ENCODE measurements around the gene MSI2. TPM values are rescaled to one million over a fixed set of nuclear protein-coding genes. Genes with fewer than 3 reads are reported as not detected.
A peak's percentile ranks its signal among the peaks of the same experiment; 100 is the strongest.

The MSI2 gene
- 169 and 170 TPM in 2 replicates for total RNA-seq (2014; rRNA removed; shearing (Covaris generic); ENCODE audit: low replicate concordance)

GRCh38 chr17:57255776-57256681, at the start of gene MSI2:
MSI2 (plus strand) TSS chr17:57256523; CDS start chr17:57256743, 220 bp downstream.
- Histone ChIP-seq H3K27me3 (ENCODE audit: low read length) (no peaks in the 10 kb centered on the region), H3K9me2 (replicated peaks; ENCODE audit: insufficient read depth, low read length) (no peaks in the 10 kb centered on the region), H3K4me2 (ENCODE audit: low read depth, low read length, poor library complexity, severe bottlenecking) (peak within 1 kb of the TSS; percentile 95), H3K79me2 (ENCODE audit: low read length) (peaks cover 42% of the 10 kb centered on the region), H3K4me3 (ENCODE audit: low read length) (peak within 1 kb of the TSS; percentile 75), H3K36me3 (ENCODE audit: insufficient read depth, low read length) (peaks cover 25% of the 10 kb centered on the region), H3K9me3 (ENCODE audit: low read length) (peaks cover 3% of the 10 kb centered on the region; the same call in 1 of the 2 replicates), H2AFZ (ENCODE audit: low read length) (peak within 1 kb of the TSS; percentile 92; the same call in 1 of the 2 replicates), H4K20me1 (ENCODE audit: insufficient read depth, low read depth, low read length) (no peaks in the 10 kb centered on the region), H3K4me1 (ENCODE audit: low read length) (peaks cover 39% of the 10 kb centered on the region), H3K9ac (ENCODE audit: low read length) (peak within 1 kb of the TSS; percentile 91), H3K27ac (ENCODE audit: low read length) (peak within 1 kb of the TSS; percentile 92)
- DNase-seq, result peak; percentile 98

GRCh38 chr17:57206928-57207327, 49.4 kb upstream of the MSI2 start:
- Histone ChIP-seq H3K9me2 (replicated peaks; ENCODE audit: insufficient read depth, low read length) (no peaks in the 10 kb centered on the region), H3K4me3 (ENCODE audit: low read length) (no peak overlapping the region), H3K4me1 (ENCODE audit: low read length) (no peaks in the 10 kb centered on the region), H3K9me3 (ENCODE audit: low read length) (peaks cover 18% of the 10 kb centered on the region), H3K27me3 (ENCODE audit: low read length) (peaks cover 7% of the 10 kb centered on the region; the same call in 1 of the 2 replicates), H3K27ac (ENCODE audit: low read length) (no peak overlapping the region), H3K4me2 (ENCODE audit: low read depth, low read length, poor library complexity, severe bottlenecking) (no peak overlapping the region), H3K79me2 (ENCODE audit: low read length) (no peaks in the 10 kb centered on the region), H3K36me3 (ENCODE audit: insufficient read depth, low read length) (no peaks in the 10 kb centered on the region), H4K20me1 (ENCODE audit: insufficient read depth, low read depth, low read length) (no peaks in the 10 kb centered on the region), H2AFZ (ENCODE audit: low read length) (no peak overlapping the region), H3K9ac (ENCODE audit: low read length) (no peak overlapping the region)
- no peak for DNase-seq

GRCh38 chr17:57207396-57207795, 48.9 kb upstream of the MSI2 start:
- H3K4me3 ChIP-seq (ENCODE audit: low read length), result no peak overlapping the region
- no peak overlapping the region for H2AFZ ChIP-seq (ENCODE audit: low read length)
- H3K9ac ChIP-seq (ENCODE audit: low read length), result no peak overlapping the region
- H3K27ac ChIP-seq (ENCODE audit: low read length), result no peak overlapping the region
- DNase-seq, result no peak
- peaks cover 7% of the 10 kb centered on the region; the same call in 1 of the 2 replicates for H3K27me3 ChIP-seq (ENCODE audit: low read length)
- no peaks in the 10 kb centered on the region for H3K79me2 ChIP-seq (ENCODE audit: low read length)
- no peaks in the 10 kb centered on the region for H3K4me1 ChIP-seq (ENCODE audit: low read length)
- H3K4me2 ChIP-seq (ENCODE audit: low read depth, low read length, poor library complexity, severe bottlenecking), result no peak overlapping the region
- no peaks in the 10 kb centered on the region for H4K20me1 ChIP-seq (ENCODE audit: insufficient read depth, low read depth, low read length)
- H3K9me3 ChIP-seq (ENCODE audit: low read length), result peaks cover 18% of the 10 kb centered on the region
- H3K9me2 ChIP-seq (replicated peaks; ENCODE audit: insufficient read depth, low read length), result no peaks in the 10 kb centered on the region
- H3K36me3 ChIP-seq (ENCODE audit: insufficient read depth, low read length), result no peaks in the 10 kb centered on the region

- no peaks in the 10 kb centered on the region for H3K79me2 ChIP-seq (ENCODE audit: low read length)
- no peak for DNase-seq
- H3K36me3 ChIP-seq (ENCODE audit: insufficient read depth, low read length), result no peaks in the 10 kb centered on the region
- peaks cover 7% of the 10 kb centered on the region; the same call in 1 of the 2 replicates for H3K27me3 ChIP-seq (ENCODE audit: low read length)
- H3K9ac ChIP-seq (ENCODE audit: low read length), result no peak overlapping the region
- no peak overlapping the region for H3K4me3 ChIP-seq (ENCODE audit: low read length)
- no peak overlapping the region for H3K27ac ChIP-seq (ENCODE audit: low read length)
- no peak overlapping the region for H2AFZ ChIP-seq (ENCODE audit: low read length)
- H3K4me2 ChIP-seq (ENCODE audit: low read depth, low read length, poor library complexity, severe bottlenecking), result no peak overlapping the region
- no peaks in the 10 kb centered on the region for H3K9me2 ChIP-seq (replicated peaks; ENCODE audit: insufficient read depth, low read length)
- H4K20me1 ChIP-seq (ENCODE audit: insufficient read depth, low read depth, low read length), result no peaks in the 10 kb centered on the region
- H3K4me1 ChIP-seq (ENCODE audit: low read length), result no peaks in the 10 kb centered on the region
- peaks cover 18% of the 10 kb centered on the region for H3K9me3 ChIP-seq (ENCODE audit: low read length)
Observed at GRCh38 chr17:57210224-57210553, 46.1 kb upstream of the MSI2 start.

GRCh38 chr17:57210972-57211411, 45.3 kb upstream of the MSI2 start:
- Histone ChIP-seq H3K9me3 (ENCODE audit: low read length) (peaks cover 18% of the 10 kb centered on the region), H2AFZ (ENCODE audit: low read length) (no peak overlapping the region), H3K4me3 (ENCODE audit: low read length) (no peak overlapping the region), H3K4me2 (ENCODE audit: low read depth, low read length, poor library complexity, severe bottlenecking) (no peak overlapping the region), H3K9ac (ENCODE audit: low read length) (no peak overlapping the region), H4K20me1 (ENCODE audit: insufficient read depth, low read depth, low read length) (no peaks in the 10 kb centered on the region), H3K36me3 (ENCODE audit: insufficient read depth, low read length) (no peaks in the 10 kb centered on the region), H3K27me3 (ENCODE audit: low read length) (peaks cover 7% of the 10 kb centered on the region; the same call in 1 of the 2 replicates), H3K27ac (ENCODE audit: low read length) (no peak overlapping the region), H3K79me2 (ENCODE audit: low read length) (no peaks in the 10 kb centered on the region), H3K4me1 (ENCODE audit: low read length) (no peaks in the 10 kb centered on the region), H3K9me2 (replicated peaks; ENCODE audit: insufficient read depth, low read length) (no peaks in the 10 kb centered on the region)
- DNase-seq, result no peak

GRCh38 chr17:57211543-57211942, 44.8 kb upstream of the MSI2 start:
- H3K36me3 ChIP-seq (ENCODE audit: insufficient read depth, low read length), result no peaks in the 10 kb centered on the region
- H3K9me3 ChIP-seq (ENCODE audit: low read length), result peaks cover 18% of the 10 kb centered on the region
- H3K27ac ChIP-seq (ENCODE audit: low read length), result no peak overlapping the region
- no peaks in the 10 kb centered on the region for H4K20me1 ChIP-seq (ENCODE audit: insufficient read depth, low read depth, low read length)
- no peaks in the 10 kb centered on the region for H3K9me2 ChIP-seq (replicated peaks; ENCODE audit: insufficient read depth, low read length)
- no peak overlapping the region for H3K9ac ChIP-seq (ENCODE audit: low read length)
- H3K4me3 ChIP-seq (ENCODE audit: low read length), result no peak overlapping the region
- H3K27me3 ChIP-seq (ENCODE audit: low read length), result peaks cover 7% of the 10 kb centered on the region; the same call in 1 of the 2 replicates
- no peak overlapping the region for H3K4me2 ChIP-seq (ENCODE audit: low read depth, low read length, poor library complexity, severe bottlenecking)
- no peaks in the 10 kb centered on the region for H3K4me1 ChIP-seq (ENCODE audit: low read length)
- no peak overlapping the region for H2AFZ ChIP-seq (ENCODE audit: low read length)
- H3K79me2 ChIP-seq (ENCODE audit: low read length), result no peaks in the 10 kb centered on the region
- no peak for DNase-seq

- Histone ChIP-seq H3K36me3 (ENCODE audit: insufficient read depth, low read length) (no peaks in the 10 kb centered on the region), H3K4me2 (ENCODE audit: low read depth, low read length, poor library complexity, severe bottlenecking) (no peak overlapping the region), H3K9ac (ENCODE audit: low read length) (no peak overlapping the region), H3K79me2 (ENCODE audit: low read length) (no peaks in the 10 kb centered on the region), H3K9me3 (ENCODE audit: low read length) (peaks cover 8% of the 10 kb centered on the region), H3K4me3 (ENCODE audit: low read length) (no peak overlapping the region), H3K9me2 (replicated peaks; ENCODE audit: insufficient read depth, low read length) (no peaks in the 10 kb centered on the region), H2AFZ (ENCODE audit: low read length) (no peak overlapping the region), H3K4me1 (ENCODE audit: low read length) (no peaks in the 10 kb centered on the region), H3K27me3 (ENCODE audit: low read length) (peaks cover under 1% of the 10 kb centered on the region; the same call in 1 of the 2 replicates), H4K20me1 (ENCODE audit: insufficient read depth, low read depth, low read length) (no peaks in the 10 kb centered on the region), H3K27ac (ENCODE audit: low read length) (no peak overlapping the region)
- DNase-seq, result no peak
Observed at GRCh38 chr17:57213180-57213825, 43.0 kb upstream of the MSI2 start.

- no peaks in the 10 kb centered on the region for H3K9me2 ChIP-seq (replicated peaks; ENCODE audit: insufficient read depth, low read length)
- no peak overlapping the region for H3K27ac ChIP-seq (ENCODE audit: low read length)
- H3K27me3 ChIP-seq (ENCODE audit: low read length), result no peaks in the 10 kb centered on the region
- H4K20me1 ChIP-seq (ENCODE audit: insufficient read depth, low read depth, low read length), result no peaks in the 10 kb centered on the region
- DNase-seq, result no peak
- H3K9me3 ChIP-seq (ENCODE audit: low read length), result no peaks in the 10 kb centered on the region
- no peak overlapping the region for H3K4me3 ChIP-seq (ENCODE audit: low read length)
- H2AFZ ChIP-seq (ENCODE audit: low read length), result no peak overlapping the region
- H3K9ac ChIP-seq (ENCODE audit: low read length), result no peak overlapping the region
- H3K4me1 ChIP-seq (ENCODE audit: low read length), result no peaks in the 10 kb centered on the region
- H3K4me2 ChIP-seq (ENCODE audit: low read depth, low read length, poor library complexity, severe bottlenecking), result no peak overlapping the region
- H3K36me3 ChIP-seq (ENCODE audit: insufficient read depth, low read length), result no peaks in the 10 kb centered on the region
- no peaks in the 10 kb centered on the region for H3K79me2 ChIP-seq (ENCODE audit: low read length)
Observed at GRCh38 chr17:57215317-57215716, 41.0 kb upstream of the MSI2 start.
